Erythroblast (primary cell): Measurements from ENCODE around the gene RPS6KA1.

Source experiments
- GATA1 ChIP-seq: IDR thresholded peaks from 2 replicates; pipeline ENCODE4 v1.6.1; 2011; ENCODE audit warnings: low read depth, mild to moderate bottlenecking, control low read depth, low read length, moderate library complexity
- POLR2A ChIP-seq: IDR thresholded peaks from 2 replicates; pipeline ENCODE4 v1.6.1; 2011; ENCODE audit warnings: mild to moderate bottlenecking, low read length

DNA sequence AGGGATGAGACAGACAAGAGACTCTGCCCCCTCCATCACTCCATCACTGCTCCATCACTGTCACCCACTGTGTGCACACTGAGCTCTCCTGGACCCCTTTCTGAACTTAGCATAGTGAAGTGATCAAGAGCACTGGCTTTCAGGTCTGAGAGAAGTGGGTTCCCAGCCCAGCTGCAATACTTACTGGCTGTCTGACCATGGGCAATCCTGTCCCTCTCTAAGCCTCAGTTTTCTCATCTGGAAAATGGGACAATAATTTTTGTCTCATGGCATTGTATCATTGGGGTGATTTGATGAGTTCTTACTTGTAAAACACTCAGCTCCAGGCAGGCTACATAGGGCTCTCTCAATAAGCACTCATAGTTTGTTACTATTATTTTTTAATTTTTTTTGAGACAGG lies 7.5 kb upstream of the RPS6KA1 start:
- TF ChIP-seq POLR2A (no peak), GATA1 (no peak)
